Measurements from ENCODE around the gene BMPR1A.

- TF ChIP-seq POLR2A (IDR thresholded peaks at IDR 0.05) = no peak
- TF ChIP-seq, protein P1, sequence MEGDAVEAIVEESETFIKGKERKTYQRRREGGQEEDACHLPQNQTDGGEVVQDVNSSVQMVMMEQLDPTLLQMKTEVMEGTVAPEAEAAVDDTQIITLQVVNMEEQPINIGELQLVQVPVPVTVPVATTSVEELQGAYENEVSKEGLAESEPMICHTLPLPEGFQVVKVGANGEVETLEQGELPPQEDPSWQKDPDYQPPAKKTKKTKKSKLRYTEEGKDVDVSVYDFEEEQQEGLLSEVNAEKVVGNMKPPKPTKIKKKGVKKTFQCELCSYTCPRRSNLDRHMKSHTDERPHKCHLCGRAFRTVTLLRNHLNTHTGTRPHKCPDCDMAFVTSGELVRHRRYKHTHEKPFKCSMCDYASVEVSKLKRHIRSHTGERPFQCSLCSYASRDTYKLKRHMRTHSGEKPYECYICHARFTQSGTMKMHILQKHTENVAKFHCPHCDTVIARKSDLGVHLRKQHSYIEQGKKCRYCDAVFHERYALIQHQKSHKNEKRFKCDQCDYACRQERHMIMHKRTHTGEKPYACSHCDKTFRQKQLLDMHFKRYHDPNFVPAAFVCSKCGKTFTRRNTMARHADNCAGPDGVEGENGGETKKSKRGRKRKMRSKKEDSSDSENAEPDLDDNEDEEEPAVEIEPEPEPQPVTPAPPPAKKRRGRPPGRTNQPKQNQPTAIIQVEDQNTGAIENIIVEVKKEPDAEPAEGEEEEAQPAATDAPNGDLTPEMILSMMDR (IDR thresholded peaks at IDR 0.05) = no peak
Measured at GRCh38 chr10:86823565-86823964, 67.1 kb downstream of the BMPR1A start.
